Heart left ventricle (tissue), 16 donors: ENCODE data around the gene GID4. TPM values are rescaled to one million over a fixed set of nuclear protein-coding genes. Genes with fewer than 3 reads are reported as not detected.

Source experiments
- ATAC-seq, 4 donors: fragments of 200-7000 bp; cut with Tn5 transposase; one replicate each; pipeline ENCODE4 v1.9.1; 2020 to 2022; ENCODE audit warnings: moderate library complexity in 4 of 4, mild to moderate bottlenecking in 3 of 4, moderate number of reproducible peaks in 1 of 4
- DNase-seq, 5 donors: peaks; one replicate each; pipeline ENCODE4 v3.0.0-alpha.2; 2020
- H3K27ac ChIP-seq, 12 donors: fragments of 200-600 bp; sonication (generic) in 4 of 12; one replicate each; pipeline versions ENCODE4 v1.5.0 to v1.8.0; 2016 to 2022; ENCODE audit warnings: mild to moderate bottlenecking in 2 of 12
- H3K27me3 ChIP-seq, 9 donors: fragments of 200-600 bp; sonication (generic) in 2 of 9; one replicate each; pipeline versions ENCODE4 v1.5.1 to v1.8.0; 2016 to 2022; ENCODE audit warnings: mild to moderate bottlenecking in 3 of 9
- H3K36me3 ChIP-seq, 9 donors: fragments of 200-600 bp; sonication (generic) in 2 of 9; one replicate each; pipeline versions ENCODE4 v1.5.0 to v1.8.0; 2018 to 2022; ENCODE audit warnings: mild to moderate bottlenecking in 2 of 9
- H3K4me1 ChIP-seq, 12 donors: fragments of 200-600 bp; sonication (generic) in 4 of 12; one replicate each; pipeline versions ENCODE4 v1.5.0 to v1.8.0; 2016 to 2022; ENCODE audit warnings: mild to moderate bottlenecking in 3 of 12
- H3K4me3 ChIP-seq, 12 donors: fragments of 200-600 bp; sonication (generic) in 4 of 12; one replicate each; pipeline versions ENCODE4 v1.5.0 to v1.8.0; 2017 to 2022; ENCODE audit warnings: mild to moderate bottlenecking in 9 of 12, moderate library complexity in 4 of 12
- H3K9me3 ChIP-seq, 12 donors: fragments of 200-600 bp; sonication (generic) in 4 of 12; one replicate each; pipeline versions ENCODE4 v1.5.0 to v1.8.0; 2016 to 2022; ENCODE audit warnings: mild to moderate bottlenecking in 1 of 12
- POLR2A ChIP-seq, 2 donors: fragments of 450-650 bp; IDR thresholded peaks; one replicate each; pipeline ENCODE4 v1.6.1; 2017; ENCODE audit warnings: antibody characterized with exemption in 2 of 2, mild to moderate bottlenecking in 2 of 2, moderate library complexity in 2 of 2
- WGBS, 4 donors: extraction: QIAGEN DNeasy Blood & Tissue Kit in 2 of 4; methylation state at CpG; one replicate each; pipeline versions ENCODE4 v1.1.5 to v1.1.7; 2013 to 2018; 5-methylcytosine and 5-hydroxymethylcytosine counted together
- intact Hi-C, 10 donors: fragments of 100-400 bp; cut with DNase I; formaldehyde crosslinking; loops; one replicate each; pipeline versions ENCODE4 v1.11.1 to v1.14.2; 2022
- polyA plus RNA-seq, 2 donors: library from polyadenylated mRNA; stranded (reverse); fragments of 200-250 nt; gene quantifications; one replicate each; pipeline ENCODE4 v1.2.3, GENCODE V29; 2013
- total RNA-seq, 9 donors: library from RNA; depleted of rRNA in 2 of 9; stranded (reverse); fragments of >200 nt in 2 of 9; fragmentation: NEBNext Ultra II Directional in 3 of 9; extraction: Animal tissue kit (Norgen Biotek cat#: 25700) in 3 of 9; gene quantifications; one replicate each; pipeline versions ENCODE4 v1.1.0 to v1.2.4, GENCODE V29; 2016 to 2023
- TF ChIP-seq, protein P1 (sequence below), 12 donors: fragments of 200-600 bp; sonication (generic) in 4 of 12; IDR thresholded peaks; one replicate each; pipeline versions ENCODE4 v1.5.0 to v1.8.0; 2018 to 2022; ENCODE audit warnings: antibody characterized with exemption in 12 of 12, mild to moderate bottlenecking in 5 of 12
- donor health status: ischemic (EF 13 %, LVEDD 7.1; RV severe dilation, severe dysfunction).
- donor health status: healthy with polysubstance abuse.
- donor health status: DM: no; HTN: yes; CAD: no.
- donor health status: DM: no; HTN: no; CAD: no.
- donor health status: ischemic (EF 25% LVEDD 6.9; RV normal size, moderate dysfunction).
- donor health status: ischemic (EF 25% LVEDD 5.7; RV mildly dilated, moderate dysfunction).
- donor health status: healthy.
- donor health status: DM: yes; HTN: yes; CAD: no.
- donor health status: ischemic (EF 35%, LVEDD 5.7; RV mildly dilated, moderate dysfunction).
- donor health status: nonischemic (EF 11% LVEDD 7.7; RV severe dilation, severe dysfunction).
- donor health status: DM: yes; HTN: yes; CAD: no.
- donor health status: PGD.
- donor health status: ischemic (EF 29% LVEDD 5.4; RV normal size, mild dysfunction).
- donor health status: nonischemic (EF 23%, LVEDD 6.1; RV moderate dilation, normal function).

The GID4 gene
- total and polyA plus RNA-seq, 11 donors = 8.0 to 27.7 (median 18.2) TPM

DNA sequence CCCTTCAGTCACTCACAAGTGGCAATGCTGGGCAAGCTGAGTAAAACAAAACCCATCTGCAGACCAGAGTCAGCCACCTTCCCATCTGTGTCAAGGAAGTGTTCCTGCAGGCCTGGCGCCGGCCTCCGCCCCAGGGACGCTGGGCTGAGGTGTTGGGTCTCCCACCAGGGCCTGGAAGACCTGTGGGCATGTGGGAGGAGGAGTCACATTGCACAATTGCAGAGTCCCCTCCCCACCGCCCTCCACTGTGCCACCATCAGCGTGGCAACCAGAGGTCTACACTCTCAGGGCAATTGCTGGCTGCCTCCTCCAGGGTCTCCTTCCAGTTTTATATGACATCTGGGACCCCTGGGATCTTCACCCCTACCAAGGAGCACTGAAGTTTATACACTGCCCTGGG, 66.4 kb downstream of the GID4 start:
- TF ChIP-seq POLR2A (IDR thresholded peaks at IDR 0.05) = no peak
- TF ChIP-seq, protein P1, sequence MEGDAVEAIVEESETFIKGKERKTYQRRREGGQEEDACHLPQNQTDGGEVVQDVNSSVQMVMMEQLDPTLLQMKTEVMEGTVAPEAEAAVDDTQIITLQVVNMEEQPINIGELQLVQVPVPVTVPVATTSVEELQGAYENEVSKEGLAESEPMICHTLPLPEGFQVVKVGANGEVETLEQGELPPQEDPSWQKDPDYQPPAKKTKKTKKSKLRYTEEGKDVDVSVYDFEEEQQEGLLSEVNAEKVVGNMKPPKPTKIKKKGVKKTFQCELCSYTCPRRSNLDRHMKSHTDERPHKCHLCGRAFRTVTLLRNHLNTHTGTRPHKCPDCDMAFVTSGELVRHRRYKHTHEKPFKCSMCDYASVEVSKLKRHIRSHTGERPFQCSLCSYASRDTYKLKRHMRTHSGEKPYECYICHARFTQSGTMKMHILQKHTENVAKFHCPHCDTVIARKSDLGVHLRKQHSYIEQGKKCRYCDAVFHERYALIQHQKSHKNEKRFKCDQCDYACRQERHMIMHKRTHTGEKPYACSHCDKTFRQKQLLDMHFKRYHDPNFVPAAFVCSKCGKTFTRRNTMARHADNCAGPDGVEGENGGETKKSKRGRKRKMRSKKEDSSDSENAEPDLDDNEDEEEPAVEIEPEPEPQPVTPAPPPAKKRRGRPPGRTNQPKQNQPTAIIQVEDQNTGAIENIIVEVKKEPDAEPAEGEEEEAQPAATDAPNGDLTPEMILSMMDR (IDR thresholded peaks at IDR 0.05) = no peak
- no peaks in the 10 kb centered on the region for H3K27me3 ChIP-seq
- ATAC-seq (no peak), DNase-seq (peak in 1 of 5 donors; percentile 5)
- 69 to 98% (median 91%) methylated on average over 4 to 6 of the region's 6 CpGs for WGBS, 4 donors
- no peak overlapping the region for H3K4me3 ChIP-seq
- intact Hi-C loops = no loop called here
- no peak overlapping the region for H3K27ac ChIP-seq
- H3K4me1 ChIP-seq = no peaks in the 10 kb centered on the region
- peaks cover 0 to 61% (median 29%) of the 10 kb centered on the region in 9 donors for H3K36me3 ChIP-seq
- H3K9me3 ChIP-seq = no peaks in the 10 kb centered on the region

DNA sequence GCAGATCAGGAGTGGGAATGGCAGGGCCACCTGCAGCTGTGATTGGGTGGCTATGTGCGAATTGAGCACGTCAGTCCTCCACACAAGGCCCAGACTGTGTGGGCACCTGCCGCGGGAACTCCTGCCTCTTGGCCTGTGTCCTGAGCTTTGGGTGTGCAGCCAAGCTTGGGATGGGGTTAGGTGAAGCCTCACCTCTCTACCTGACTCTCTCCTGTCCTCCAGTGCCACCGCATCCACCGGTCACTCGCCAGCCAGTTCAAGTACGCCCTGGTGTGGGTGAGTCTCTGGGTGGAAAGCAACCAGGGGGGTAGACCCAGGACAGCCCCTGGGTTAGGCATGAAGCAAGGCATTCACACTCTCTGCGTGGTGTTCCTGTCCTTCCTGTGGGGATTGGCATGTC, 67.0 kb downstream of the GID4 start:
- H3K27ac ChIP-seq = no peak overlapping the region
- no peaks in the 10 kb centered on the region for H3K4me1 ChIP-seq
- no peak for ATAC-seq
- H3K27me3 ChIP-seq = no peaks in the 10 kb centered on the region
- DNase-seq = peak in 1 of 5 donors; percentile 5
- 93 to 96% (median 94%) methylated on average over 7 to 9 of the region's 9 CpGs for WGBS, 4 donors
- H3K4me3 ChIP-seq = no peak overlapping the region
- H3K36me3 ChIP-seq = peaks cover 0 to 55% (median 25%) of the 10 kb centered on the region in 9 donors
- no peaks in the 10 kb centered on the region for H3K9me3 ChIP-seq
- TF ChIP-seq POLR2A (IDR thresholded peaks at IDR 0.05) = no peak
- TF ChIP-seq, protein P1 (IDR thresholded peaks at IDR 0.05) = no peak
- intact Hi-C loops = no loop called here

DNA sequence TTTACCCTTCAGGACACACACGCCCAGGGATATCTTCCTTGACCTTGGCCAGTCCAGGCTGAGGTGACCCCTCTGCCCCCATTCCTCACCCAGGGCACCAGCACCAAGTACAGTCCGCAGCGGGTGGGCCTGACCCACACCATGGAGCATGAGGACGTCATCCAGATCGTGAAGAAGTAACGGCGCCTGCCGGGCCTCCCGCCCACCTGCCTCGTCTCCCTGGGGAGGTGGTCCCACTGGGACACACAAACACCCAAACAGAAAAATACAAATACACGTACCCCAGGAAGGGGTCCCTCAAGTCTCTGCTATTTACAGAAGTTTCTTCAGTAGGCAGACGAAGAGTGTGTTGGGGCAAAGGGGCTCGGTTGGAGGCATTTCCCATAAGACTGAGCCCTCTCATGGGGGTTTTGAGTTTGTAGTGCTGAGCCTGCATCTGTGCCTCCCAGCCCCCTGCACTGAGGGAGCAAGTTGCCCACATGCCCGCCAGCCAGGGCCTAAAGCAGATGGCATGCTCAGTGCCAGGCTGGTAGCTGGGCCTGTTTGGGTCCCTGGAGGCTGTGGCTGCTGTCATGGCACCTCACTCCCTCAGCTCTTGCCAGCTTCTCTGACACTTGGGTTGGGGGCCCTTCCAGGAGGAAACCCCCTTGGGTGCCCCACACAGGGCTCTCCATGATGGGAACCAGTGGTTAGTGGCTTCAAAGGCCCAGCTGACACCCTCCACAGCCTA, 68.0 kb downstream of the GID4 start:
- H3K4me3 ChIP-seq = no peak overlapping the region
- H3K9me3 ChIP-seq = no peaks in the 10 kb centered on the region
- ATAC-seq = no peak
- 91 to 94% (median 93%) methylated on average over 13 to 14 of the region's 14 CpGs for WGBS, 4 donors
- no peaks in the 10 kb centered on the region for H3K4me1 ChIP-seq
- intact Hi-C loops = no loop called here
- DNase-seq = peak in 1 of 5 donors; percentile 6
- no peaks in the 10 kb centered on the region for H3K27me3 ChIP-seq
- H3K36me3 ChIP-seq = peaks cover 0 to 45% (median 17%) of the 10 kb centered on the region in 9 donors
- TF ChIP-seq, protein P1 (IDR thresholded peaks at IDR 0.05) = no peak
- TF ChIP-seq POLR2A (IDR thresholded peaks at IDR 0.05) = no peak
- no peak overlapping the region for H3K27ac ChIP-seq

GRCh38 chr17:18107971-18108370, 68.8 kb downstream of the GID4 start:
- 72 to 90% (median 81%) methylated on average over 2 to 6 of the region's 6 CpGs for WGBS, 4 donors
- Histone ChIP-seq H3K4me1 (no peaks in the 10 kb centered on the region), H3K27ac (no peak overlapping the region), H3K9me3 (no peaks in the 10 kb centered on the region), H3K36me3 (peaks cover 0 to 42% (median 17%) of the 10 kb centered on the region in 9 donors), H3K27me3 (no peaks in the 10 kb centered on the region), H3K4me3 (no peak overlapping the region)
- ATAC-seq = no peak
- no peak for TF ChIP-seq POLR2A (IDR thresholded peaks at IDR 0.05)
- TF ChIP-seq, protein P1 (IDR thresholded peaks at IDR 0.05) = no peak
- DNase-seq = peak in 1 of 5 donors; percentile 6
- intact Hi-C loops = no loop called here
